NCI-H1417 treated with DMSO at 0.1 percent for 48 hours (cell line): ENCODE measurements around the gene MUC3A.

Experiments used
- DNase-seq: peaks from one replicate; lab custom pipeline; 2025; lab: John Stamatoyannopoulos, UW

Gene MUC3A

GRCh38 chr7:100947792-100948191, 1.5 kb upstream of the MUC3A start:
- no peak for DNase-seq

GRCh38 chr7:100949933-100950443, 654 bp downstream of the MUC3A start:
- DNase-seq: no peak

GRCh38 chr7:100951172-100951571, 1.8 kb downstream of the MUC3A start:
- DNase-seq: no peak

- DNase-seq: no peak
These were observed 2.7 kb downstream of the MUC3A start for GRCh38 chr7:100951888-100952560.

- no peak for DNase-seq
These were observed 3.3 kb downstream of the MUC3A start for GRCh38 chr7:100952641-100953040.

GRCh38 chr7:100957832-100958421, 8.6 kb downstream of the MUC3A start:
- DNase-seq: no peak

- no peak for DNase-seq
These were observed 10.6 kb downstream of the MUC3A start for GRCh38 chr7:100959894-100960293.

- DNase-seq: no peak
These were observed 13.2 kb downstream of the MUC3A start for GRCh38 chr7:100962537-100962936.

- DNase-seq: no peak
These were observed 14.1 kb downstream of the MUC3A start for GRCh38 chr7:100963386-100963785.

- DNase-seq: no peak
These were observed 14.5 kb downstream of the MUC3A start for GRCh38 chr7:100963874-100964273.

- DNase-seq: no peak
These were observed 15.3 kb downstream of the MUC3A start for GRCh38 chr7:100964630-100965029.

GRCh38 chr7:100965045-100965722, 15.8 kb downstream of the MUC3A start:
- DNase-seq: no peak

GRCh38 chr7:100965723-100966541, 16.6 kb downstream of the MUC3A start:
- DNase-seq: no peak

GRCh38 chr7:100966542-100967291, 17.4 kb downstream of the MUC3A start:
- no peak for DNase-seq

- DNase-seq: no peak
These were observed 18.0 kb downstream of the MUC3A start for GRCh38 chr7:100967292-100967863.

- DNase-seq: no peak
These were observed 18.7 kb downstream of the MUC3A start for GRCh38 chr7:100968031-100968430.

GRCh38 chr7:100968650-100969049, 19.3 kb downstream of the MUC3A start:
- no peak for DNase-seq

GRCh38 chr7:100969066-100969615, 19.8 kb downstream of the MUC3A start, which contains the start of gene MUC12:
Gene MUC12, plus strand, starts transcription at chr7:100969565. Its CDS starts 58 bp downstream, at chr7:100969623.
- DNase-seq: no peak

GRCh38 chr7:100971111-100972001, 22.0 kb downstream of the MUC3A start:
- DNase-seq: no peak

- no peak for DNase-seq
These were observed 22.6 kb downstream of the MUC3A start for GRCh38 chr7:100972002-100972347.
